ENCODE measurements around the gene TRIP13.

The TRIP13 gene

DNA sequence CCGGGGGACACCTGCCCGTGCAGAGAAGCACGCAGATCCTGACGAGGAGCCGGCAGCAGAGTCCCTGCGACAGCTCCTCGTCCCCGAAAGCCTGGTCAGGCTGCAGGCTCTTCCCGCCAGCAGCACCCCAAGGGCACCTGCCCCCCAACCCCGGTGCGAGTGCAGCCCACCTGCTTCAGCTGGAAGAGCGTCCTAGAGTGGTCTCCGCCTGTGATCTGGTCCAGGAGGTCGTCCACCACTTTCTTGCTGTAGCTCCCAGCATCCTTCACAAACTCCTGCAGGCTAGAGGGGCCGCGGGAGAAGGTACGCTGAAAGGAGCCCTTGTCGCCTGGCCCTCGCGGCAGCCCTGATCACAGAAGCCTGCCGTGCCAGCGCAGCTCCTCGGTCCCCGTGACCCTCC, 16.8 kb upstream of the TRIP13 start:
- CTCF ChIA-PET, result no interaction called here

GRCh38 chr5:876398-877365, 16.0 kb upstream of the TRIP13 start:
- Histone ChIP-seq H3K27ac (ENCODE audit: extremely low read depth, low read depth, low read length) (no peak overlapping the region), H3K4me1 (ENCODE audit: control insufficient read depth, insufficient read depth, low read length) (no peaks in the 10 kb centered on the region), H3K4me3 (ENCODE audit: low read depth, low read length) (no peak overlapping the region), H3K36me3 (ENCODE audit: control insufficient read depth in 2 of 2, insufficient read depth in 1 of 2, low read length in 2 of 2) (peaks cover 44 to 81% of the 10 kb centered on the region in 2 experiments), H3K9me3 (ENCODE audit: control insufficient read depth, insufficient read depth, low read depth, low read length) (no peaks in the 10 kb centered on the region)
- TF ChIP-seq ZNF335 (tag by site-specific recombination; conservative IDR thresholded peaks at IDR 0.05) (no peak), ZNF837 (tag by site-specific recombination; IDR thresholded peaks at IDR 0.05) (no peak), ZBTB17 (tag by site-specific recombination; IDR thresholded peaks at IDR 0.05) (no peak), ZNF747 (tag by site-specific recombination; IDR thresholded peaks at IDR 0.05) (no peak), ZNF561 (tag by site-specific recombination; IDR thresholded peaks at IDR 0.05; ENCODE audit: borderline replicate concordance) (no peak), ZNF302 (tag by site-specific recombination; IDR thresholded peaks at IDR 0.05; ENCODE audit: low read depth) (no peak), HOXC10 (CRISPR knock-in tag; IDR thresholded peaks at IDR 0.05) (no peak), ZNF174 (tag by site-specific recombination; IDR thresholded peaks at IDR 0.05) (no peak)
- TF ChIP-seq, protein P1, sequence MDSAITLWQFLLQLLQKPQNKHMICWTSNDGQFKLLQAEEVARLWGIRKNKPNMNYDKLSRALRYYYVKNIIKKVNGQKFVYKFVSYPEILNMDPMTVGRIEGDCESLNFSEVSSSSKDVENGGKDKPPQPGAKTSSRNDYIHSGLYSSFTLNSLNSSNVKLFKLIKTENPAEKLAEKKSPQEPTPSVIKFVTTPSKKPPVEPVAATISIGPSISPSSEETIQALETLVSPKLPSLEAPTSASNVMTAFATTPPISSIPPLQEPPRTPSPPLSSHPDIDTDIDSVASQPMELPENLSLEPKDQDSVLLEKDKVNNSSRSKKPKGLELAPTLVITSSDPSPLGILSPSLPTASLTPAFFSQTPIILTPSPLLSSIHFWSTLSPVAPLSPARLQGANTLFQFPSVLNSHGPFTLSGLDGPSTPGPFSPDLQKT (IDR thresholded peaks at IDR 0.05; ENCODE audit: borderline replicate concordance, low read depth, low read length), result no peak
- ChIA-PET POLR2A (no interaction called here), CTCF (no interaction called here)

More for the DNA sequence above, 16.8 kb upstream of the TRIP13 start:
- Histone ChIP-seq H3K27ac (ENCODE audit: extremely low read depth, low read depth, low read length) (no peak overlapping the region), H3K4me3 (ENCODE audit: low read depth, low read length) (no peak overlapping the region), H3K36me3 (ENCODE audit: control insufficient read depth in 2 of 2, insufficient read depth in 1 of 2, low read length in 2 of 2) (peaks cover 48 to 81% of the 10 kb centered on the region in 2 experiments), H3K9me3 (ENCODE audit: control insufficient read depth, insufficient read depth, low read depth, low read length) (no peaks in the 10 kb centered on the region), H3K4me1 (ENCODE audit: control insufficient read depth, insufficient read depth, low read length) (no peaks in the 10 kb centered on the region)
- POLR2A ChIA-PET, result no interaction called here
- TF ChIP-seq ZNF549 (tag by site-specific recombination; IDR thresholded peaks at IDR 0.05) (no peak), PRDM6 (tag by site-specific recombination; IDR thresholded peaks at IDR 0.05) (no peak), KLF9 (tag by site-specific recombination; IDR thresholded peaks at IDR 0.05; ENCODE audit: low read depth) (no peak), ZBTB48 (tag by site-specific recombination; IDR thresholded peaks at IDR 0.05) (no peak), SCRT1 (tag by site-specific recombination; IDR thresholded peaks at IDR 0.05; ENCODE audit: borderline replicate concordance) (no peak), WT1 (tag by site-specific recombination; IDR thresholded peaks at IDR 0.05) (no peak)

DNA sequence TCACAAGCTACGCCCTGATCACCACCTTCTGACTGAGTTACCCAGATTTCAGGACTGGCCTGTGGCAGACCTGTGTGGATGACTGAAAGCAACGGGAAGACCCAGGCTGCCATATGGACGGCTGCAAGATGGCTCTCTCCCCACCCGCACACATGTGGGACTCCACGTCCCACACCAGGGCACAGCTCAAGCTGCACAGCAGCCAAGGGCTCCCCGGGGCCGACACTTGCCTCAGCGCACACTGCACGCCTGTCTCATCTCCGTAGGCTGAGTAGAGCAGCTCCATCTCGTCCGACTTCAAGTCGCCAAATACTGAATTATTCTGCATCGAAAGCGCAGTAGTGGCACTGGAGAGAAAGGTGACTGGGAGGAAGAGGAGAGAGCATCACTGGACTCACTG, 14.6 kb upstream of the TRIP13 start:
- peaks cover 50 to 81% of the 10 kb centered on the region in 2 experiments for H3K36me3 ChIP-seq (ENCODE audit: control insufficient read depth in 2 of 2, insufficient read depth in 1 of 2, low read length in 2 of 2)
- POLR2A ChIA-PET, result no interaction called here
- H3K4me3 ChIP-seq (ENCODE audit: low read depth, low read length), result no peak overlapping the region
- no peaks in the 10 kb centered on the region for H3K4me1 ChIP-seq (ENCODE audit: control insufficient read depth, insufficient read depth, low read length)
- CTCF ChIA-PET, result no interaction called here
- no peak overlapping the region for H3K27ac ChIP-seq (ENCODE audit: extremely low read depth, low read depth, low read length)
- no peaks in the 10 kb centered on the region for H3K9me3 ChIP-seq (ENCODE audit: control insufficient read depth, insufficient read depth, low read depth, low read length)
- TF ChIP-seq ZBTB6 (tag by site-specific recombination; IDR thresholded peaks at IDR 0.05) (no peak), ZNF404 (tag by site-specific recombination; IDR thresholded peaks at IDR 0.05) (no peak), ZNF677 (tag by site-specific recombination; IDR thresholded peaks at IDR 0.05) (no peak), ZNF629 (tag by site-specific recombination; IDR thresholded peaks at IDR 0.05) (no peak), ZNF248 (tag by site-specific recombination; IDR thresholded peaks at IDR 0.05) (no peak), ZNF324 (tag by site-specific recombination; IDR thresholded peaks at IDR 0.05) (no peak), ZBTB48 (tag by site-specific recombination; IDR thresholded peaks at IDR 0.05) (no peak), ZNF785 (tag by site-specific recombination; IDR thresholded peaks at IDR 0.05) (no peak), ZNF558 (tag by site-specific recombination; IDR thresholded peaks at IDR 0.05) (no peak), ZFP3 (tag by site-specific recombination; IDR thresholded peaks at IDR 0.05; ENCODE audit: low read depth) (no peak), ZNF132 (tag by site-specific recombination; IDR thresholded peaks at IDR 0.05; ENCODE audit: borderline replicate concordance) (no peak)

Measured in HEK293 (cell line).